Spleen (tissue), 7 donors: ENCODE results near the gene PRKG2.

ENCODE experiments used
- POLR2A ChIP-seq, 3 donors: fragments of 450-650 bp; IDR thresholded peaks; one replicate each; pipeline ENCODE4 v1.5.1; 2017; ENCODE audit warnings: antibody characterized with exemption in 3 of 3, mild to moderate bottlenecking in 1 of 3
- POLR2AphosphoS5 ChIP-seq, 3 donors: sonication (generic); formaldehyde crosslinking; IDR thresholded peaks; one replicate each; pipeline ENCODE4 v1.5.1; 2017; ENCODE audit warnings: antibody characterized with exemption in 3 of 3
- TF ChIP-seq, protein P1 (sequence below), 11 experiments: fragments of 200-600 bp in 7 of 11; fragments of 450-650 bp in 4 of 11; sonication (generic) in 4 of 11; IDR thresholded peaks in 8 of 11; conservative IDR thresholded peaks in 3 of 11; 1 replicate in 7 of 11; 2 replicates in 4 of 11; pipeline versions ENCODE4 v1.4.0 to v1.8.0; 2016 to 2021; ENCODE audit warnings: antibody characterized with exemption in 11 of 11, inconsistent platforms in 4 of 11, mild to moderate bottlenecking in 1 of 11
- donor health status: DM: no; HTN: no; CAD: no; lungs with moderate emphysema.
- donor health status: DM: no; HTN: no; CAD: no.
- donor health status: DM: no; HTN: no; CAD: no.

DNA sequence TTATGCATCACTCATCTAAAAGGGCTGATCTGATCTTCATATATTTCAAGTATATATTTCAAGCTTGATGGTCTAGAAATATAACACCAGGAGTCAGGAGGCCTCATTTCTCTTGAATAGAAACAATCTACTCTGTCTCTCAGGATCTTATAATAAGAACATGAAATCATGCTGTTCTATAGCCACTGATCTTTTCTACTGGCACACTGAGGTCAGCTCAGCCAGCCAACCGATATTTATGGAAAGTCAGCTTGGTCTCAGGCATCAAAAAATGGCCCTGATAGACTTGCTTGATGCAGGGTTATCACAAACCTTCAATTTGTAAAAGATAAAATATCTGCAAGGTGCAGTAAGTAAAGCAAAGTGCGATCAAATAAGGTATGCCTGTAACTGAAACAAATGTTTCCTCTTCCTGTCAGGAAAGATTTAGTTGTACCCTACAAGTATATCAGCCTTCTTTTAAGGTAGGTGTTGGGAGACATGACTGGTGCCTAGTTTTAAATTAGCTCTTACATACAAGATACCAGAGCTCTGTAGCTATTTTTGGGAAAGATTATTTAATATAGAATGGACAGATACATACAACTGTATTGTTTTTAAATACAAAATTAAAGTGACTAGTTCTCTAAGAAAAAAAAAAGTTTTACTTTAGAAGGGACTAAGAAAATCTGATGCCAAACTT, 121.2 kb downstream of the PRKG2 start:
- TF ChIP-seq, protein P1, sequence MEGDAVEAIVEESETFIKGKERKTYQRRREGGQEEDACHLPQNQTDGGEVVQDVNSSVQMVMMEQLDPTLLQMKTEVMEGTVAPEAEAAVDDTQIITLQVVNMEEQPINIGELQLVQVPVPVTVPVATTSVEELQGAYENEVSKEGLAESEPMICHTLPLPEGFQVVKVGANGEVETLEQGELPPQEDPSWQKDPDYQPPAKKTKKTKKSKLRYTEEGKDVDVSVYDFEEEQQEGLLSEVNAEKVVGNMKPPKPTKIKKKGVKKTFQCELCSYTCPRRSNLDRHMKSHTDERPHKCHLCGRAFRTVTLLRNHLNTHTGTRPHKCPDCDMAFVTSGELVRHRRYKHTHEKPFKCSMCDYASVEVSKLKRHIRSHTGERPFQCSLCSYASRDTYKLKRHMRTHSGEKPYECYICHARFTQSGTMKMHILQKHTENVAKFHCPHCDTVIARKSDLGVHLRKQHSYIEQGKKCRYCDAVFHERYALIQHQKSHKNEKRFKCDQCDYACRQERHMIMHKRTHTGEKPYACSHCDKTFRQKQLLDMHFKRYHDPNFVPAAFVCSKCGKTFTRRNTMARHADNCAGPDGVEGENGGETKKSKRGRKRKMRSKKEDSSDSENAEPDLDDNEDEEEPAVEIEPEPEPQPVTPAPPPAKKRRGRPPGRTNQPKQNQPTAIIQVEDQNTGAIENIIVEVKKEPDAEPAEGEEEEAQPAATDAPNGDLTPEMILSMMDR (IDR thresholded peaks at IDR 0.05 in 8 of 11, conservative IDR thresholded peaks at IDR 0.05 in 3 of 11) = no peak
- TF ChIP-seq POLR2A (IDR thresholded peaks at IDR 0.05) = no peak
- TF ChIP-seq POLR2AphosphoS5 (IDR thresholded peaks at IDR 0.05) = no peak
